ENCODE measurements around the gene TOMM20.
"Not testable (repeated sequence)": the region's sequence is repeated elsewhere in the genome, so short reads cannot be mapped to it uniquely, and the experiment has no call there.

TOMM20 gene

GRCh38 chr1:235077571-235078479 is 50.8 kb downstream of the TOMM20 start:
- DNase-seq = no peak

GRCh38 chr1:235077163-235077540 is 51.5 kb downstream of the TOMM20 start:
- no peak for DNase-seq

- DNase-seq = no peak
These were observed 52.0 kb downstream of the TOMM20 start for GRCh38 chr1:235076504-235077162.

GRCh38 chr1:235075777-235076308 is 52.8 kb downstream of the TOMM20 start:
- DNase-seq = no peak

- DNase-seq = no peak
These were observed 53.4 kb downstream of the TOMM20 start for GRCh38 chr1:235075048-235075776.

GRCh38 chr1:235074523-235075047 is 54.1 kb downstream of the TOMM20 start:
- peak; percentile 38 for DNase-seq

GRCh38 chr1:235073968-235074522 is 54.6 kb downstream of the TOMM20 start:
- DNase-seq = no peak

GRCh38 chr1:235073331-235073967 is 55.2 kb downstream of the TOMM20 start:
- no peak for DNase-seq

- DNase-seq = not testable (repeated sequence)
These were observed 56.1 kb downstream of the TOMM20 start for GRCh38 chr1:235072577-235072976.

GRCh38 chr1:235072096-235072495 is 56.5 kb downstream of the TOMM20 start:
- DNase-seq = no peak

- no peak for DNase-seq
These were observed 57.8 kb downstream of the TOMM20 start for GRCh38 chr1:235070819-235071218.

GRCh38 chr1:235069577-235070563 is 58.8 kb downstream of the TOMM20 start:
- peak; percentile 83 for DNase-seq

- DNase-seq = no peak
These were observed 59.5 kb downstream of the TOMM20 start for GRCh38 chr1:235069176-235069575.

GRCh38 chr1:235068158-235069121 is 60.2 kb downstream of the TOMM20 start:
- DNase-seq = no peak

- peak; percentile 72 for DNase-seq
These were observed 61.1 kb downstream of the TOMM20 start for GRCh38 chr1:235067396-235068157.

- no peak for DNase-seq
These were observed 65.4 kb downstream of the TOMM20 start for GRCh38 chr1:235063068-235063765.

GRCh38 chr1:235060607-235061470 is 67.8 kb downstream of the TOMM20 start:
- peak; percentile 29 for DNase-seq

Measured in NCI-H510A (cell line).